Erythroblast (primary cell): ENCODE results near the gene MDH2.
"Not testable (repeated sequence)": the region's sequence is repeated elsewhere in the genome, so short reads cannot be mapped to it uniquely, and the experiment has no call there.

Experiments used
- GATA1 ChIP-seq: IDR thresholded peaks from 2 replicates; pipeline ENCODE4 v1.6.1; 2011; ENCODE audit warnings: low read depth, mild to moderate bottlenecking, control low read depth, low read length, moderate library complexity
- POLR2A ChIP-seq: IDR thresholded peaks from 2 replicates; pipeline ENCODE4 v1.6.1; 2011; ENCODE audit warnings: mild to moderate bottlenecking, low read length

- TF ChIP-seq POLR2A, GATA1: not testable (repeated sequence)
Observed at GRCh38 chr7:76052681-76053080, 4.8 kb downstream of the MDH2 start.
